ENCODE data around the gene SH3BGR.

GRCh38 chr21:39480271-39480670, 28.5 kb downstream of the SH3BGR start:
- TF ChIP-seq CTCF (conservative IDR thresholded peaks at IDR 0.05; ENCODE audit: low read length) (no peak), EZH2phosphoT487 (IDR thresholded peaks at IDR 0.05; ENCODE audit: borderline replicate concordance) (no peak)
